HG03469 (cell line): ENCODE results near the gene KLC3.
"Not testable (repeated sequence)": the region's sequence is repeated elsewhere in the genome, so short reads cannot be mapped to it uniquely, and the experiment has no call there.

Source experiments
- ATAC-seq: cut with Tn5 transposase; IDR thresholded peaks from one replicate; pipeline ENCODE4 v1.9.1; 2021; ENCODE audit warnings: mild to moderate bottlenecking, moderate library complexity, moderate number of reproducible peaks; ENCODE audit not compliant: unreplicated experiment

The KLC3 gene

DNA sequence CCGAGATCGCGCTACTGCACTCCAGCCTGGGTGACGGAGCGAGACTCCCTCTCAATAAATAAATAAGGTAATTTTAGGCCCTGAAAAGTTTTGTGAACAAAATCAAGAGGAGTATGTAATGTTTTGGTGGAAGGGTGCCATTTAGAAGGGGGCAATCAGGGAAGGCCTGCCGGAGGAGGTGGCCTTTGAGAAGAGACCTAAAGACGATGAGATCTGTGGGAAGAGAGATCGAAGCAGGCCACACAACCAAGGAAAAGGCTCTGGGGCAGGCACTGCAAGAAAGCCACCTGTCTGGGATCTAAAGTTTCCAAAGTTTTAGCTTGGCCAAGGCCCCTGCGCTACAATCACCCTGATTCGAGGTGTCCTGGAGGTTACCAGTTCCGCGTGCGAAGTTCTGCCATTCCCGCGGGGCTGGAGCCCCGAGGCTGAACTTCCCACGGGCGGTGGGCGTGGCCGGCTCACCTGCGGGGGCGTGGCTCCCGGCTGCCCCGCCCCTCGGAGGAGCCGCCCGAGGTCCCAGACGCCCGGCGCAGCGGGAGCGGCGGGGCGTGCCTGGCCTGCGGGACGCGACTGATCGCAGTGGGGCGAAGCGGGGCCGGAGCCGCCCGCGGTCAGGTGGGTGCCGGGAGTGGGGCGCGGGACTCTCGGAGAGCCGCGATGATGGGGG, at the start of gene KLC3:
TSS of gene KLC3 (plus strand) at position 519 of the 667 bp plus-strand sequence. CDS start 4,792 bp downstream, outside the sequence.
- ATAC-seq = no peak

- no peak for ATAC-seq
Measured at GRCh38 chr19:45291834-45292233, 48.7 kb upstream of the KLC3 start.

DNA sequence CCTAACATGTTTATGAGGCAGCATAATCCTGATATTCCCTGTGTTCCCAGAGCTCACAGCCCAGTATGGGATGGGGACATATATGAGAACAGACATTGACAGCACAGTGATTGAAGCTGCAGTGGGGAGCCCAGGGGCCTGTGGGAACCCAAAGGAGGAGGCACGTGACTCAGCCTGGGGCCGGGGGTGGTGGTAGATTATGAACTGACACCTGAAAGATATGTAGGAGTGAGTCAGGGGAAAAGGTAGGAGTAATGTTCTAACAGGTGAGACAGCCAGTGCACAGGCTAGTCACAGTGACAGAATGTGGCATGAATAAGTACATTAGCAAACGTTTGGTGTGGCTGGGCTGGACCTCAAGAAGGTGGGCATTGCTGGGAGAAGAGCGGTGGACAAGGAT, 46.9 kb upstream of the KLC3 start:
- no peak for ATAC-seq

DNA sequence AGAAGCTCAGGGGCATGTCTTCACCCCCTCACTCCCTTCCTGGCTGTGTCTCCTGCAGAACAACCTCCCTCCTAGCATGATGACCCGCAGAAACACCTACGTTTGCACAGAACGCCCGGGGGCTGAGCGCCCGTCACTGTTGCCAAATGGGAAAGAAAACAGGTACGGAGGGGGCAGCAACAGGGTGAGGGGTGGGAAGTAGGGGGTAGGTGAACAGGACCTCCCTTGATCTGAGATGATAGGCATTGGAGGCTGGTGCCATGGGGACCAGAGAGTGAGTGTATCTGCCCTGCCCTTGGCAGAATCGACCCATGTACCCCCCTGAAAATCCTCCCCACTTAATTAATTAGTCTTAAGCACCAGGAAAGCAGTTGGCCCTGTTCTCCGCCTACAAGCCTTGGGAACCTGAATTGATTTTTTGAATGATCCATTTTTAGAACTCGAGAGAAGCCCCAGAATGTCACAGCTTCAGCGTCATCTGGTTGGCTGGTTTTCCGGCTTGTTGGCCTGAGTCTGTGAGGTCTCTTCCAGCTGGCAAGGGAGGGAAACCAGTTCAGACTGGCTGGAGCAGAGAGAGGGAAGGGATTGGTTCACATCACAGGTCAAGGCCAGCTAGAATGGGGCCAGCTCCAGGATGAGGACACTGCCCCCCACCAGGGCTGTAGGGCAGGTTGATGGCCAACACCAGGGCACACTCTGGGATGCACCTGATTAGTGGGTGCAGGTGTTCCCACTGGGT, 46.1 kb upstream of the KLC3 start:
- ATAC-seq = no peak

DNA sequence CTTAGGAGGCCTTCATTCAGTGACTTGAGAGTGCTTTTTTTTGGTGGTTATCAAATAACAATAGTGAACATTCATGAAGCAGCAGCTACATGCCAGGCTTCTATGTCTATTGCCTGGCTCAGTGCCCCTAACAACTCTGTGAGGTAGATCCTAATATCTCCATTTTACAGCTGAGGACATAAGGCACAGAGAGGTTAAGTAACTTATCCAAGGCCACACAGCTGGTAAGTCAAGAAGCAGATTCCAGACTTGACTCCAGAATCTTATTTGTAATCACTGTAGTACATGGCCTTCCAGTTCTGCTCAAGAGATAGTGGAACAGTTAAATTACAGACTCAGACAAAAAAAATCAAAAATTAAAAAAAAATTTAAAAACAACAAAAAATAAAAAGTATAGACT, 44.7 kb upstream of the KLC3 start:
- no peak for ATAC-seq

GRCh38 chr19:45296355-45296754, 44.2 kb upstream of the KLC3 start:
- ATAC-seq = no peak

- no peak for ATAC-seq
Measured at GRCh38 chr19:45297674-45298073, 42.9 kb upstream of the KLC3 start.

DNA sequence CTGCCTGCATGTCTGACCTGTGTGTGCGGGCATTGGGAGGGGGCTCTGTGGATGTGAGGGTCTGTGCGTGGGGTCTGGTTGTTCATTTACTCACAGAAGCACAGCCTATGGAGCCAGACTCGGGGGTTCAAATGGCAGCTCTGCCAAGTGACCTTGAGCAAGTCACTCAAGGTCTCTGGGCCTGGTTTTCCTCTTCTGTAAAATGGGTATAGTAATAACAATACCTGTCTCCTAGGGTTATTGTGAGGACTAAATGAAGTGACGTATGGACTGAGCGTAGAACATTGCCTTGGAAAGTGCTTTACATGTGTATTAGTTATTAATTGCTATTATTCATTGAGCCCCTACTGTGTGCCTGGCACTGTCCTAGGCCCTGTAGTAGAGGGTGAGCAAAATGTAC, 42.3 kb upstream of the KLC3 start:
- no peak for ATAC-seq

DNA sequence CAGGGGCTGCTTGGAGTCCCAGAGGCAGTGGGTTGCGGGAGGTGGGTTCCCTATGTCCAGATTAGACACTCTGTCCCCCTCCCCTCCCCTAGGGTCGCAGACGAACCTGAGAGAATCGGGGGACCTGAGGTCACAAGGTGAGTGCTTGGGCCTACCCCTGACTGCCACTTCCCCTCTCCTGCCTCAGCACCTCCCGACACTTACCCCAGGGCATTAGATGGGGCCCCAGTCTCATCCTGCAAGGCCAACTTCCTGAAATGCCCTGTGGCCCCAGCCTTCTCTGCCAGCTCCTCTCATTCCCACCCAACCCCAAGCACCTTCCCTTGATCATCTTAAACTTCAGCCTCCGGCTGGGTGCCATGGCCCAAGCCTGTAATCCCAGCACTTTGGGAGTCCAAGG, 40.8 kb upstream of the KLC3 start:
- no peak for ATAC-seq

- no peak for ATAC-seq
Measured at GRCh38 chr19:45302416-45302815, 38.1 kb upstream of the KLC3 start.

DNA sequence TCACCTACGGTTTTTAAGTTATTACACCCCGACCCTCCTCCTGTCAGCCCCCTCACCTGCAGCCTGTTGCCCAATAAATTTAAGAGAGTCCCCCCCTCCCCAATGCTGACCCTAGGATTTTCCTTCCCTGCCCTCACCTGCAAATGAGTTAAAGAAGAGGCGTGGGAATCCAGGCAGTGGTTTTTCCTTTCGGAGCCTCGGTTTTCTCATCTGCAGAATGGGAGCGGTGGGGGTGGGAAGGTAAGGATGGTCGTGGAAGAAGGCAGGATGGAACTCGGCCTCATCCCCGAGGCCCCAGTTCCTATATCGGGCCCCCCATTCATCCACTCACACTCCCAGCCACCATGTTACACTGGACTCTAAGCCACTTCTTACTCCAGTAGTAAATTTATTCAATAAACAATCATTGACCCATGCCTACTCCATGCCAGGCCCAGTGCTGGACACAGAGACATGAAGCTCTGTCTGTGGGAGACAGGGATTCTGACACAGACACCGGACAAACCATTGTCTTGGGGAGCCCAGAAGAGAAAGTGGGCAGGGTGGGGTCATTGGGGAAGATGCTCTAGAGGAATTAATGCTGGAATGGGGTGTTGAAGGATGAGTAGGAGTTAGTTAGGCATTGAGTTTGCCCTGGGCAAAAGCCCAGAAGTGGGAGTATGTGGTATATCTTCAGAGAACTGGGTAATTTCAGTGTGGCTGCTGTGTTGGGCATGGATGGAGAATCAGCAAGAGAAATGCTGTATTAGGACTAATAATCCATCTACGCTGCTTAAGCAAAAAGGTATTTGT, 37.1 kb upstream of the KLC3 start:
- no peak for ATAC-seq

- ATAC-seq = no peak
Measured at GRCh38 chr19:45304141-45304926, 36.2 kb upstream of the KLC3 start.

GRCh38 chr19:45305007-45305406, 35.5 kb upstream of the KLC3 start:
- ATAC-seq = no peak

- ATAC-seq = no peak
Measured at GRCh38 chr19:45305421-45305820, 35.1 kb upstream of the KLC3 start.

- ATAC-seq = no peak
Measured at GRCh38 chr19:45306040-45306439, 34.5 kb upstream of the KLC3 start.

DNA sequence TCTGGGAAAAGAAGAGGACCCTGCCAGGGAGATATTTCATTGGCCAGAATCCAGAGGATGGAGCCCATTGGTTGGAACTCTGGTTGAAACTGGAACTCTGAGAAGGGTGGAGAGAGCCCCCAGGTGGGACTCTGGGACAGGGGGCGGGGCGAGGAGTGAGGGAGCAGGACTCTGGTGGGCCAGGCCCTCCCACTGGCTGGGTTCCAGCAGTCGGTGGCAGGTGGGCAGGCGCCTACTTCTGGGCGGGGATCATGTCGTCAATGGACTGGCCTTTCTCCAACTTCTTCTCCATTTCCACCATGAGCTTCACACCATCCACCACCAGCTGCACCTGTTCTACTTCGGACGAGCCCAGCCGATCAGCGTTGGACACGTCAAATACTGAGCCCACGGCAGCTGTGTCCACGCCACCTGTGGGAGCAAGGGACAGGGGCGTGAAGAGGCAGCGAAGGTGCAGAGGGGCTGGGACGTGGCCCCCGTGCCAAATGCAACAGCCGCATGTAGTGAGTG, 34.0 kb upstream of the KLC3 start:
- no peak for ATAC-seq

DNA sequence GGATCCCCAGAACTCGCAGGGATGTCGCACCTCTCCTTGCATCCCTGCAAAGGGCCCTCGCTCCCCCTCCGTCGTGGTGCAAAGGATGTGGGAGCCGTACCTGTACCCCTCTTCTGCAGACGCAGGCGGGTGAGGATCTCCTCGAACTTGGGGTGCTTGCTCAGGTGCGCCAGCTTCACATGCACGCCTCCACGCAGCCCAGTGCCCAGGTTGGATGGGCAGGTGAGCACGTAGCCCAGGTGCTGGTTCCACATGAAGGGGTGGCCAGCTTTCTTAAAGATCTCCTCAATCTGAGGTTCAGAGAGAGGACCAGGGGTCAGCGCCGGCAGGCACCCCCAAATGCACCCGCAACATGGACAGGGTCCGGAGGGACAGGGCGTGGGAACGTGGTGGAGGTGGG, 33.2 kb upstream of the KLC3 start:
- ATAC-seq = no peak

GRCh38 chr19:45309322-45309721, 31.2 kb upstream of the KLC3 start:
- not testable (repeated sequence) for ATAC-seq

- no peak for ATAC-seq
Measured at GRCh38 chr19:45311621-45312020, 28.9 kb upstream of the KLC3 start.

DNA sequence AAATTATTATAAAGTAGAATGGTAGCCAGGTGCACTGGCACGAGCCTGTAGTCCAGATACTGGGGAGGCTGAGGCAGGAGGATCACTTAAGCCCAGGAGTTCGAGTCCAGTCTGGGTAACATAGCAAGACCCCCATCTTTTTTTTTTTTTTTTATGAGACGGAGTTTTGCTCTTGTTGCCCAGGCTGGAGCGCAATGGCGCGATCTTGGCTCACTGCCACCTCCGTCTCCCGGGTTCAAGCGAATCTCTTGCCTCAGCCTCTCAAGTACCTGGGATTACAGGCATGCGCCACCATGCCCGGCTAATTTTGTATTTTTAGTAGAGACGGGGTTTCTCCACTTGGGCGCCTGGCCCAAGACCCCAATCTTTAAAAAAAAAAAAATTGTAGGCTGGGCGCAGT, 28.3 kb upstream of the KLC3 start:
- not testable (repeated sequence) for ATAC-seq
